PC-9 (cell line): ENCODE data around the gene STEAP1. TPM values are rescaled to one million over a fixed set of nuclear protein-coding genes. Genes with fewer than 3 reads are reported as not detected.
"Not testable (repeated sequence)": the region's sequence is repeated elsewhere in the genome, so short reads cannot be mapped to it uniquely, and the experiment has no call there.

Experiments used
- BruUV-seq: library from RNA; stranded (reverse); fragments of 400-500 nt; replicated peaks from 2 replicates; lab custom pipeline; 2021; lab: Mats Ljungman, UMichigan
- CTCF ChIA-PET: fragments of 300-600 bp; sonication (Branson Sonifier 250); formaldehyde crosslinking; loops from one replicate; lab custom pipeline; 2022; ENCODE audit warnings: antibody characterized with exemption; lab: Charles Lee
- POLR2A ChIA-PET: fragments of 300-600 bp; sonication (Branson Sonifier 250); formaldehyde crosslinking; loops from one replicate; lab custom pipeline; 2022; ENCODE audit warnings: antibody characterized with exemption; ENCODE audit not compliant: unreplicated experiment; lab: Charles Lee
- DNase-seq, 2 experiments: peaks; one replicate each; pipeline versions ENCODE4 v3.0.0 to v3.0.0-alpha.2; 2015 to 2022; ENCODE audit warnings: mixed read lengths in 1 of 2
- H2AFZ ChIP-seq: fragments of 200-600 bp; sonication (generic); 2 replicates; pipeline ENCODE4 v1.8.1; 2017; ENCODE audit warnings: antibody characterized with exemption
- H3F3A ChIP-seq: fragments of 200-600 bp; sonication (generic); 2 replicates; pipeline ENCODE4 v1.8.1; 2017; ENCODE audit warnings: antibody characterized with exemption, mild to moderate bottlenecking, low read depth; ENCODE audit not compliant: insufficient read depth
- H3K27ac ChIP-seq: fragments of 200-600 bp; sonication (generic); 2 replicates; pipeline ENCODE4 v1.6.1; 2016; ENCODE audit warnings: mixed run types
- H3K27me3 ChIP-seq: fragments of 200-600 bp; sonication (generic); 2 replicates; pipeline ENCODE4 v1.6.1; 2016; ENCODE audit warnings: low read depth, mixed run types; ENCODE audit not compliant: insufficient read depth
- H3K36me3 ChIP-seq: fragments of 200-600 bp; sonication (generic); 2 replicates; pipeline ENCODE4 v1.6.1; 2016; ENCODE audit warnings: low read depth, mixed run types
- H3K4me1 ChIP-seq: fragments of 200-600 bp; sonication (generic); replicated peaks from 2 replicates; pipeline ENCODE4 v1.6.1; 2016; ENCODE audit warnings: mixed run types; ENCODE audit not compliant: insufficient read depth
- H3K4me2 ChIP-seq: fragments of 200-600 bp; sonication (generic); 2 replicates; pipeline ENCODE4 v1.6.1; 2017; ENCODE audit warnings: mixed run types
- H3K4me3 ChIP-seq: fragments of 200-600 bp; sonication (generic); 2 replicates; pipeline ENCODE4 v1.6.1; 2016; ENCODE audit warnings: mixed run types
- H3K79me2 ChIP-seq: fragments of 200-600 bp; sonication (generic); 2 replicates; pipeline ENCODE4 v1.6.1; 2017; ENCODE audit warnings: low read depth, mixed run types
- H3K9me2 ChIP-seq: fragments of 200-600 bp; sonication (generic); 2 replicates; pipeline ENCODE4 v1.8.1; 2017; ENCODE audit warnings: mild to moderate bottlenecking; ENCODE audit not compliant: insufficient read depth
- H3K9me3 ChIP-seq: fragments of 200-600 bp; sonication (generic); 2 replicates; pipeline ENCODE4 v1.8.1; 2016; ENCODE audit warnings: low read depth; ENCODE audit not compliant: insufficient read depth
- H4K20me1 ChIP-seq: fragments of 200-600 bp; sonication (generic); 2 replicates; pipeline ENCODE4 v1.8.1; 2017; ENCODE audit not compliant: insufficient read depth
- CTCF ChIP-seq: fragments of 200-600 bp; sonication (generic); conservative IDR thresholded peaks from 2 replicates; pipeline ENCODE4 v1.6.1; 2017; ENCODE audit warnings: mixed run types, antibody characterized with exemption, mild to moderate bottlenecking, moderate library complexity
- EZH2 ChIP-seq: fragments of 200-600 bp; sonication (generic); IDR thresholded peaks from 2 replicates; pipeline ENCODE4 v1.8.0; 2017; ENCODE audit warnings: antibody characterized with exemption, low read depth
- intact Hi-C: fragments of 100-400 bp; cut with micrococcal nuclease; formaldehyde crosslinking; loops from one replicate; pipeline ENCODE4 v1.10.0; 2022; ENCODE audit not compliant: unreplicated experiment
- total RNA-seq: library from RNA; stranded (reverse); gene quantifications from 2 replicates; pipeline ENCODE4 v1.2.3, GENCODE V29; 2021

Gene STEAP1
- total RNA-seq, 1 experiment from 2014 or later = 6.5 TPM

GRCh38 chr7:90157761-90158350 lies 3.6 kb downstream of the STEAP1 start:
- H3F3A ChIP-seq, CTCF ChIA-PET, H2AFZ ChIP-seq, H3K4me3 ChIP-seq, H4K20me1 ChIP-seq, H3K27me3 ChIP-seq, BruUV-seq, H3K36me3 ChIP-seq, POLR2A ChIA-PET, H3K9me2 ChIP-seq, H3K79me2 ChIP-seq, H3K9me3 ChIP-seq: not testable (repeated sequence)
- Histone ChIP-seq H3K4me2 (peak overlapping the region; percentile 54), H3K4me1 (peaks cover 17% of the 10 kb centered on the region), H3K27ac (peak overlapping the region; percentile 49)
- intact Hi-C loops = loop anchor here (10.0 kb wide), 1 partner anchor 467 kb away; no protein-coding TSS in a partner anchor
- peak in 1 of 2 experiments; percentile 61 for DNase-seq

- no peaks in the 10 kb centered on the region for H3K79me2 ChIP-seq
- no peak for DNase-seq
- no peak overlapping the region for H3K27ac ChIP-seq
- BruUV-seq = no TSS peak
- no peak overlapping the region; the same call in 1 of the 2 replicates for H2AFZ ChIP-seq
- H3K9me3 ChIP-seq = no peaks in the 10 kb centered on the region
- CTCF ChIA-PET = no interaction called here
- no peaks in the 10 kb centered on the region for H3K9me2 ChIP-seq
- peaks cover 4% of the 10 kb centered on the region for H3K4me1 ChIP-seq
- H3K4me3 ChIP-seq = no peak overlapping the region
- no peaks in the 10 kb centered on the region for H3K27me3 ChIP-seq
- no peak overlapping the region for H3K4me2 ChIP-seq
- no peaks in the 10 kb centered on the region for H3F3A ChIP-seq
- no peaks in the 10 kb centered on the region for H4K20me1 ChIP-seq
- no peaks in the 10 kb centered on the region for H3K36me3 ChIP-seq
- POLR2A ChIA-PET = no interaction called here
- TF ChIP-seq EZH2 = no peak
- no peak for TF ChIP-seq CTCF
- intact Hi-C loops = no loop called here
Observed at GRCh38 chr7:90163534-90163933, 9.3 kb downstream of the STEAP1 start.

- no peaks in the 10 kb centered on the region for H4K20me1 ChIP-seq
- no peaks in the 10 kb centered on the region for H3F3A ChIP-seq
- no peak for DNase-seq
- intact Hi-C loops = no loop called here
- H3K4me2 ChIP-seq = no peak overlapping the region
- no peaks in the 10 kb centered on the region for H3K4me1 ChIP-seq
- no peaks in the 10 kb centered on the region for H3K9me2 ChIP-seq
- POLR2A ChIA-PET = interaction anchor here (0.5 kb wide), 1 partner anchor 41 kb away, joined by 5 read pairs; no protein-coding TSS in a partner anchor
- BruUV-seq = no TSS peak
- no peak overlapping the region for H2AFZ ChIP-seq
- H3K9me3 ChIP-seq = no peaks in the 10 kb centered on the region
- no peak overlapping the region for H3K4me3 ChIP-seq
- H3K79me2 ChIP-seq = no peaks in the 10 kb centered on the region
- no peak overlapping the region for H3K27ac ChIP-seq
- TF ChIP-seq CTCF (no peak), EZH2 (no peak)
- H3K36me3 ChIP-seq = no peaks in the 10 kb centered on the region
- CTCF ChIA-PET = no interaction called here
- no peaks in the 10 kb centered on the region for H3K27me3 ChIP-seq
Observed at GRCh38 chr7:90165724-90166123, 11.5 kb downstream of the STEAP1 start.

GRCh38 chr7:90166153-90166552 lies 11.9 kb downstream of the STEAP1 start:
- no peaks in the 10 kb centered on the region for H3K36me3 ChIP-seq
- H2AFZ ChIP-seq = no peak overlapping the region
- intact Hi-C loops = no loop called here
- no peaks in the 10 kb centered on the region for H3K79me2 ChIP-seq
- no peaks in the 10 kb centered on the region for H3F3A ChIP-seq
- no TSS peak for BruUV-seq
- no peak overlapping the region for H3K4me3 ChIP-seq
- TF ChIP-seq CTCF = no peak
- no peak for TF ChIP-seq EZH2
- no peaks in the 10 kb centered on the region for H3K4me1 ChIP-seq
- ChIA-PET CTCF (no interaction called here), POLR2A (interaction anchor here (0.5 kb wide), 1 partner anchor 40 kb away, joined by 5 read pairs; no protein-coding TSS in a partner anchor)
- no peaks in the 10 kb centered on the region for H3K27me3 ChIP-seq
- no peaks in the 10 kb centered on the region for H4K20me1 ChIP-seq
- no peak overlapping the region for H3K4me2 ChIP-seq
- no peak overlapping the region for H3K27ac ChIP-seq
- H3K9me3 ChIP-seq = no peaks in the 10 kb centered on the region
- no peak for DNase-seq
- no peaks in the 10 kb centered on the region for H3K9me2 ChIP-seq
